Ishikawa (cell line): ENCODE data around the gene CIDEC.

Experiments
- CEBPB ChIP-seq: IDR thresholded peaks from 2 replicates; pipeline ENCODE4 v1.6.1; 2012
- CREB1 ChIP-seq: IDR thresholded peaks from 2 replicates; pipeline ENCODE4 v1.6.1; 2012; ENCODE audit warnings: low read depth
- EGR1 ChIP-seq: IDR thresholded peaks from 2 replicates; pipeline ENCODE4 v1.6.1; 2012
- EP300 ChIP-seq: IDR thresholded peaks from 2 replicates; pipeline ENCODE4 v1.6.1; 2012; ENCODE audit warnings: borderline replicate concordance
- FOXM1 ChIP-seq: IDR thresholded peaks from 2 replicates; pipeline ENCODE4 v1.6.1; 2012; ENCODE audit warnings: low read depth, borderline replicate concordance
- MAX ChIP-seq: IDR thresholded peaks from 2 replicates; pipeline ENCODE4 v1.6.1; 2012
- NFIC ChIP-seq: IDR thresholded peaks from 2 replicates; pipeline ENCODE4 v1.6.1; 2012
- RAD21 ChIP-seq: IDR thresholded peaks from 2 replicates; pipeline ENCODE4 v1.6.1; 2012; ENCODE audit warnings: low read depth
- REST ChIP-seq: IDR thresholded peaks from 2 replicates; pipeline ENCODE4 v1.6.1; 2012; ENCODE audit warnings: low read depth, mild to moderate bottlenecking
- TAF1 ChIP-seq: IDR thresholded peaks from 2 replicates; pipeline ENCODE4 v1.6.1; 2012; ENCODE audit warnings: low read depth, mild to moderate bottlenecking
- TCF12 ChIP-seq: IDR thresholded peaks from 2 replicates; pipeline ENCODE4 v1.6.1; 2012; ENCODE audit warnings: low read depth
- TEAD4 ChIP-seq: IDR thresholded peaks from 2 replicates; pipeline ENCODE4 v1.6.1; 2012
- USF1 ChIP-seq: IDR thresholded peaks from 2 replicates; pipeline ENCODE4 v1.6.1; 2012
- YY1 ChIP-seq: IDR thresholded peaks from 2 replicates; pipeline ENCODE4 v1.6.1; 2012; ENCODE audit warnings: low read depth
- ZBTB7A ChIP-seq: IDR thresholded peaks from 2 replicates; pipeline ENCODE4 v1.6.1; 2012; ENCODE audit warnings: low read depth

Gene CIDEC

GRCh38 chr3:9898467-9899241 is 18.6 kb upstream of the CIDEC start:
- TF ChIP-seq EP300 (no peak), TAF1 (no peak), NFIC (no peak), CEBPB (no peak), FOXM1 (no peak), ZBTB7A (no peak), TCF12 (no peak), TEAD4 (no peak), USF1 (no peak), YY1 (no peak), MAX (no peak), RAD21 (no peak), REST (no peak), CREB1 (no peak), EGR1 (no peak)

GRCh38 chr3:9897408-9898372 is 17.6 kb upstream of the CIDEC start:
- TF ChIP-seq NFIC (peak; percentile 81), YY1 (peak; percentile 79), USF1 (no peak), CREB1 (no peak), TAF1 (no peak), EP300 (no peak), FOXM1 (no peak), RAD21 (no peak), EGR1 (no peak), MAX (peak; percentile 52; the same call in 1 of the 2 replicates), ZBTB7A (no peak)

GRCh38 chr3:9893739-9894138 is 13.7 kb upstream of the CIDEC start:
- no peak for TF ChIP-seq YY1
- TF ChIP-seq ZBTB7A, result no peak
- no peak for TF ChIP-seq MAX
- no peak for TF ChIP-seq TEAD4
- no peak for TF ChIP-seq EP300
- no peak for TF ChIP-seq EGR1
- TF ChIP-seq FOXM1, result no peak
- TF ChIP-seq TCF12, result no peak
- TF ChIP-seq USF1, result no peak
- TF ChIP-seq CREB1, result no peak
- no peak for TF ChIP-seq TAF1
- TF ChIP-seq REST, result no peak
- TF ChIP-seq RAD21, result no peak
- TF ChIP-seq NFIC, result no peak
- no peak for TF ChIP-seq CEBPB

GRCh38 chr3:9891072-9891622 is 11.1 kb upstream of the CIDEC start:
- no peak for TF ChIP-seq EGR1
- TF ChIP-seq TEAD4, result no peak
- TF ChIP-seq YY1, result no peak
- no peak for TF ChIP-seq FOXM1
